Activated gamma-delta T cell treated with anti-CD3 and anti-CD28 coated beads, Interleukin-2, amount 50 U/mL, for 16 hours (primary cell): ENCODE results near the gene ASAP2.

ENCODE experiments used
- DNase-seq: peaks from one replicate; pipeline ENCODE4 v3.0.0-alpha.2; 2020; ENCODE audit warnings: low read depth

Gene ASAP2

GRCh38 chr2:9347411-9347881 is 140.8 kb downstream of the ASAP2 start:
- DNase-seq: no peak

GRCh38 chr2:9354318-9354717 is 147.7 kb downstream of the ASAP2 start:
- DNase-seq: no peak

GRCh38 chr2:9355270-9355669 is 148.7 kb downstream of the ASAP2 start:
- DNase-seq: no peak

GRCh38 chr2:9355716-9356115 is 149.1 kb downstream of the ASAP2 start:
- no peak for DNase-seq

- no peak for DNase-seq
Observed at GRCh38 chr2:9356261-9356660, 149.6 kb downstream of the ASAP2 start.

GRCh38 chr2:9358846-9359245 is 152.2 kb downstream of the ASAP2 start:
- DNase-seq: no peak

- no peak for DNase-seq
Observed at GRCh38 chr2:9359463-9359862, 152.9 kb downstream of the ASAP2 start.

GRCh38 chr2:9360110-9360509 is 153.5 kb downstream of the ASAP2 start:
- DNase-seq: no peak

- no peak for DNase-seq
Observed at GRCh38 chr2:9360701-9361100, 154.1 kb downstream of the ASAP2 start.

GRCh38 chr2:9364373-9364772 is 157.8 kb downstream of the ASAP2 start:
- DNase-seq: no peak

- no peak for DNase-seq
Observed at GRCh38 chr2:9364791-9365497, 158.3 kb downstream of the ASAP2 start.

- no peak for DNase-seq
Observed at GRCh38 chr2:9365498-9366019, 158.9 kb downstream of the ASAP2 start.

- no peak for DNase-seq
Observed at GRCh38 chr2:9366026-9366425, 159.4 kb downstream of the ASAP2 start.

GRCh38 chr2:9370746-9371145 is 164.1 kb downstream of the ASAP2 start:
- DNase-seq: no peak

- no peak for DNase-seq
Observed at GRCh38 chr2:9373047-9373446, 166.4 kb downstream of the ASAP2 start.

- DNase-seq: no peak
Observed at GRCh38 chr2:9373476-9373875, 166.9 kb downstream of the ASAP2 start.

- no peak for DNase-seq
Observed at GRCh38 chr2:9374071-9374730, 167.6 kb downstream of the ASAP2 start.

GRCh38 chr2:9375857-9376428 is 169.3 kb downstream of the ASAP2 start:
- DNase-seq: no peak

GRCh38 chr2:9377461-9378097 is 171.0 kb downstream of the ASAP2 start:
- DNase-seq: no peak

- no peak for DNase-seq
Observed at GRCh38 chr2:9378433-9379390, 172.1 kb downstream of the ASAP2 start.

GRCh38 chr2:9379391-9379755 is 172.8 kb downstream of the ASAP2 start:
- no peak for DNase-seq
